ENCODE data around the gene RUFY4.

- no peak for TF ChIP-seq CTCF (conservative IDR thresholded peaks at IDR 0.05; ENCODE audit: low read depth, low read length)
- TF ChIP-seq EZH2 (IDR thresholded peaks at IDR 0.05; ENCODE audit: borderline replicate concordance, low read depth, low read length, poor library complexity, severe bottlenecking): no peak
These were observed 17.4 kb downstream of the RUFY4 start for GRCh38 chr2:218086478-218086877.
